Suppressor macrophage treated with lipopolysaccharide for 1 hour (primary cell): ENCODE data around the gene KIF21A.
"Not testable (repeated sequence)": the region's sequence is repeated elsewhere in the genome, so short reads cannot be mapped to it uniquely, and the experiment has no call there.

Source experiments
- DNase-seq, 3 donors: peaks; one replicate each; pipeline ENCODE4 v3.0.0-alpha.2; 2020 to 2022

Gene KIF21A

DNA sequence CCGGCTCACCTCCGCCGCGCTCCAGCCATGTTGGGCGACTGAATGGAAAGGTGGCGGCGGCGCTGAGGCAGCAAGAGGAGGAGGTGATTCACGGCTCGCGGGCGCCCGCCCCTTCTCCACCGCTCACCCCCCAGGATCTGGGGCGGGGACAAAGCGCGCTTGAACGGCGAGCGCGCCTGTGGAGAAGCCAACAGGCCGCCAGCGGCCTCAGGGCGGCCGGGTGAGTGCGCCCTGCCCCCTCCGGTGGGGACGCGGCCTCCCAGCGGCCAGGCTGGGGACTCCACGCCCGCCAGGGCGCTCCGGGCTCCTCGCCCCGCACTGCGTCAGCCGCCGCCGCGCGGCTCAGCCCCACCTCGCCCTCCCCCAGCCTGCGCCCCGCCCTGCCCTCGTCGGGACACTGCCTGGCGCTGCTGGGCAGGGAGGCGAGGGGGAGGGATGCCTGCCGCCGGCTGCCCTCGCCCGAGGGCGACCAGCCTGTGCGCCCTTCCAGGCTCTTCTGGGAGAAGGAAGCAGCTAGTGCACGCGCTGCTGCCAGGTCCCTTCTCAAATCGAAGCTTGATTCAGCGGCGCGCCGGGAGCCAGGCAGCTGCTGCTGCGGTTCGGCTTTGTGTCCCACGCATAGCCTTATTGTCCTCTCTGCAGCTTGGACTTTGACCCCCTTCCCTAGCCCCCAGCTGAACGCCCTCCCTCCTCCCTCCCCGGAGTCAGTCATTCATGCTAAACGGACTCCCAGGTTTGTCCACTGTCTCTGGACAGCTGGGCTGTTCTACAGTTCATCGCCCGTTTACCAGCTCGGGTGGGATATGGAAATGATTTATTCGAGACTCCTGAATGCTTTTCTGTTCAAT lies at the start of gene KIF21A:
KIF21A (minus strand) TSS at position 40 of the 848 bp plus-strand sequence. CDS start 150 bp downstream, outside the sequence.
- peak; percentile 90 to 96 (median 92) for DNase-seq

DNA sequence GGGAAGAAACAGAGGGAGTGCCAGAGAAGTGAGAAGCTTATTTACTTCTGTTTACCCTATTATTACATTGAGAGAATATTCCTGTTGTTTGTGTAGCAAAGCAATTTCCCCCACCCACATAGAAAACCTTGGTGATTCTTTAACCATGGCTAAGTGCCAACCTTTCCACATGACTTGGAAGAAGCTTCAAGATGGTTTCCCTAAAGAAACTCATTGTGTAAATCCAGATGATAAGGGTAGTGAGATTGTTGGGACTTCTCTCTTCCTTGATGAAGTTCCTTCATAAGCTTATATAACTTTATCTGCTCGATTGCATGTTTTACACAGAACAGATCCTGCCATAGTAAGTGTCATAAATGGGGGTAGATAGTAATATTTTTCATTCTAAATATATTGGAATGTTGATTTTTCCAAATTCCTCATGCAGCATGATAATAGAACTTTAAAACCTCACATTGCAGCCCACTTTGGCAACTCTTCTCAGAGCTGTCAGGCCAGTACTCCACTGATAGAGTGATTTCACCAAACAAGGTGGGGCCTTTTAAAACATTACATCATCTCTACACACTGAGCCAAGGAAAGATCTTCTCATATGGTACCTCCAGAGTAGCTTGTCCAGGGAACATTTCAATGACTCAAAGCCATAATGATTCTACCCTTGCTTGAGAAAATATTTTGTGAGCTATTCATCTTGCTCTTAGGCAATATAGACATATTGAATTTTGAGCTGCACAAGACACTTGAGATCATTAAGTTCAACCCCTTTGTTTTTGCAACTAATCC lies 47.8 kb upstream of the KIF21A start:
- DNase-seq: peak; percentile 2 to 22 (median 19)

GRCh38 chr12:39483597-39483996 lies 40.7 kb upstream of the KIF21A start:
- no peak for DNase-seq

- DNase-seq: no peak
Measured at GRCh38 chr12:39483042-39483441, 40.1 kb upstream of the KIF21A start.

- DNase-seq: no peak
Measured at GRCh38 chr12:39476894-39477293, 34.0 kb upstream of the KIF21A start.

DNA sequence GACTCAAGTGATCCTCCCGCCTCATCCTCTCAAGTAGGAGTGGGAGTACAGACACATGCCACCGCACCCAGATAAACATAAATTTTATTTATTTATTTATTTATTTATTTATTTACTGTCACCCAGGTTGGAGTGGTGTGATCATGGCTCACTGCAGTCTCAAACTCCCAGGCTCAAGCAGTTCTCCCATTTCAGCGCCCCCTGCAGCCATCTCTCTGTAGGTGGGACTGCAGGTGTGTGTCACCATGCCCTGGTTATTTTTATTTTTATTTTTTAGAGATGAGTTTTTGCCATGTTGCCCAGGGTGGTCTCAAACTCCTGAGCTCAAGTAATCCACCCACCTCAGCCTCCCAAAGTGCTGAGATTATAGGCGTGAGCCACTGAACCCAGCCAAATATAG lies 33.2 kb upstream of the KIF21A start:
- no peak for DNase-seq

GRCh38 chr12:39475136-39475535 lies 32.2 kb upstream of the KIF21A start:
- DNase-seq: not testable (repeated sequence)

DNA sequence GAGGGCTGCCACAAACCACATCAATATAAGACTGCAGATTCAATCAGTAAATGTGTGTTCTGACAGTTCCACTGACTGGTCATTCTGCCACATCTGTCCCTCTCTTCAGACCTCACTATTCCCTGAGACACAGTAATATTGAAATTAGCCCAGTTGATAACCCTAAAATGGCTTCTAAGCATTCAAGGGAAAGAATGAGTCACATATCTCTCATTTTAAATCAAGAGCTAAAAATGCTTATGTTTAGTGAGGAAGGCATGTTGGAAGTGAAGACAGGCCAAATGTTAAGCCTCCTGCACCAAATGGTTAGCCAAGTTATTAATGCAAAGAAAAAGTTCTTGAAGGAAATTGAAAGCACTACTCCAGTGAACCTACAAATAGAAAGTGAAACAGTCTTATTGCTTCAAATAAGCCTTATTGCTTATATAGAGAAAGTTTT lies 24.5 kb upstream of the KIF21A start:
- DNase-seq: no peak

DNA sequence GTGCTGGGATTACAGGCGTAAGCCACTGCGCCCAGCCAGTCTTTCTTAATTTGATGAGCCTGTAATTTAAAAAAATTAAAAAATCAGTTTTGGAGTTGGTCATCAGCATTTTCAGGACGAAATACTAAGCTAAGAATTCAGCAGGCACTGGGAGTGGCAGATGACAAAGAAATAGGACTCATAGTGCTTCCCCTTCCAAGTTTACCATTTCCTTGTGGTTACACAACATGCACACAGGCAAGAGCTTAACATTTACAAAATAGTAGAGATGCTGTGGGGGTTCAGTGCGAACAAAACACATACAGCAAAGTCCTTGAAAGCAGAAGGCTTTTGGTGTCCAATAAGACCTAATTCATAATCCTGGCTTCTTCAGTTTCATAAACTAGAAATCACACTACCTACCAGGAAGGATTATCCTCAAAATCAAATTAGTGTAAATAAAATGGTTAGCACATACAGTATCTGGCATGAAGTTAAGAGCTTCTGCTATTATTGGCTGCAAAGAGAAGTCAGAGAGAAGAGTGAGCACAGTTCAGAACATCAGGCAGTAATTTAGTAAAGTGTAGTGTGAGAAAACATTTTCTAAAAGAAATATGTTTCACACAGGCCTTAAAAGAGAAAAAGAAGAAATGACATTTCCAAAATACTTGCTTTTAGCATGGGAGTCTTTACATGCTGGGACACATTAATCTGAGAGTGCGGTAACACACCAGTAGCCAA lies 22.2 kb upstream of the KIF21A start:
- DNase-seq: no peak

GRCh38 chr12:39461059-39461458 lies 18.1 kb upstream of the KIF21A start:
- no peak for DNase-seq

- no peak for DNase-seq
Measured at GRCh38 chr12:39459027-39459434, 16.1 kb upstream of the KIF21A start.

- DNase-seq: no peak
Measured at GRCh38 chr12:39451977-39452376, 9.1 kb upstream of the KIF21A start.

GRCh38 chr12:39448038-39448437 lies 5.1 kb upstream of the KIF21A start:
- DNase-seq: no peak

- DNase-seq: no peak
Measured at GRCh38 chr12:39443929-39444209, 949 bp upstream of the KIF21A start.

- DNase-seq: no peak
Measured at GRCh38 chr12:39442831-39443080, 164 bp downstream of the KIF21A start.

- peak; percentile 49 to 66 (median 62) for DNase-seq
Measured at GRCh38 chr12:39441963-39442830, 723 bp downstream of the KIF21A start.

DNA sequence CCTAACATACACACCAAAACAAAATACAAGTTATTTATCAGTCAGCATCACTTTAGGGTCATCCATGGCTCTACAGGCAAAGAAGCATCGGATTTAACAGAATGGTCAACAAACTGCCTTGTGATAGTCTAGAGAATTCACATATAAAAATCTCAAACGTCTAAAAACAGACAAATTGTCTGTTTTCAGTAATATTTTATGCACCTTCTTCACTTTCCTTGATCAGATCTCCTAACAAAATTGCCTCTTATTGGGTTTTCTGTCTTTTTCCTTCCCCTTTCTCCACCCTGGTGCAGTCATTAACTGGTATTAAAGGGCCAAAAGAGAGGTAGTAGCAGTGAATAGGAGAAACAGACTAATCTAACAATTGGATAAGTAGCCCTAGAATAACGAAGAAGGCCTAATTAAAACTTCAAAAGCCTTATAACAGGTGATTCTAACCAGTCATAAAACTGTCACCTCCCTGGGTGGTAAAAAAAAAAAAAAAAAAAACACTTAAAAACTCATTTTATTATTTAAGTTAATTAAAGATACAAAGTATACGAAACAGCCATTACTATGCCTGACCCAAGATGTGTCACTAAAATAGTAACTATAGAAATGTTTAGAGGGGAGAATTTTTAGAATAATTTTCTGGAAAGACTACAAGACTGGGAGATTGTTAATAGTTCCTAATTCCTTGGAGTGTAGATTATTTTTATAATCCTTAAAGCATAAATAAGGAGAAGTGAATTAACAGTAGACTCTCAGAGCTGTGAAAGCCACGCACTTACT lies 1.5 kb downstream of the KIF21A start:
- DNase-seq: no peak

- DNase-seq: no peak
Measured at GRCh38 chr12:39440781-39441180, 2.1 kb downstream of the KIF21A start.

DNA sequence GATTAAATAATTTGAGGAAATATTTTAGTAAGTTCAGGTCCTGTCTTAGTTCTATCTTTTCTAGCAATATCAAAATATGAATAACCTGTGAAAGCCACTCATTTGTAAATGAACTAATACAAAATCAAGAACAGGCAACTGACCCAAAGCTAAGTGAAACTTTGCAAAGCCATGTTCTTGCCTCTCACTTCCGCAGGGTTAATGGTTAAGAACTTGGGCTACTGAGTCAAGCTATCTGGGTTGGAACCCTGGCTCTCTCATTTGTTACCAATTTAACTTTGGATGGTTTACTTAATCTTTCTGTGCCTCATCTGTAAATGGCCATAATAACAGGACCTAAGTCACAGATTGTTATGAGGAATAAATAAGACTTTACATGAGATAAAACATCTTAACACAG lies 2.8 kb downstream of the KIF21A start:
- DNase-seq: no peak

DNA sequence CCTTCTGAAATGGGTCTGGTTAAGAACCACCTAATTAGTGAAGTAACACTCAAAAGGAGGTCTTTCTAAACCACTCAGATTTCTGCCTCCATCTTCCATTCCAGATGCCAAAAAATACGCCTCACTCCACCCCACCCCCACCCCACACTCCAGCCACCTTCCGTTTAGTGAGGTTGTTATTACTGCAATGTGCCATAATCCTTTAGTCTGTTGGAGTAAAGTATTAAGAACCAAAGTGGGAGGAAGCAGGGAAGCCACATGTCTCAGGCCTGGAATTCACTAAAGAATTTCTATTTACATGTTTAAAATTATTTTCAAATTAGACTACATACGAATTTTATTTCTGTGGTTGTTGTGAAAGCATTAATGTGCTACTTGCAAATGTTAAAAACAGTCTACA lies 7.4 kb downstream of the KIF21A start:
- DNase-seq: no peak

- DNase-seq: no peak
Measured at GRCh38 chr12:39431797-39432196, 11.1 kb downstream of the KIF21A start.
